GM06990 (cell line): ENCODE data around the gene DGKD.
A peak's percentile ranks its signal among the peaks of the same experiment; 100 is the strongest.

Source experiments
- DNase-seq: peaks from one replicate; pipeline ENCODE4 v3.0.0-alpha.2; 2011; ENCODE audit not compliant: insufficient read length; ENCODE audit errors: extremely low read depth
- H3K27me3 ChIP-seq: replicated peaks from 2 replicates; pipeline ENCODE4 v1.6.0; 2011; ENCODE audit warnings: low read length; ENCODE audit not compliant: control insufficient read depth, insufficient read depth
- H3K36me3 ChIP-seq: 2 replicates; pipeline ENCODE4 v1.5.1; 2011; ENCODE audit warnings: low read length; ENCODE audit not compliant: control insufficient read depth, insufficient read depth
- H3K4me3 ChIP-seq: replicated peaks from 2 replicates; pipeline ENCODE4 v1.5.1; 2011; ENCODE audit warnings: low read depth, mild to moderate bottlenecking, control low read depth, low read length
- TF ChIP-seq, protein P1 (sequence below): IDR thresholded peaks from 2 replicates; pipeline ENCODE4 v1.5.1; 2011; ENCODE audit warnings: low read length, control low read depth, mild to moderate bottlenecking, inconsistent platforms; ENCODE audit not compliant: insufficient read depth, poor library complexity, severe bottlenecking

The DGKD gene

DNA sequence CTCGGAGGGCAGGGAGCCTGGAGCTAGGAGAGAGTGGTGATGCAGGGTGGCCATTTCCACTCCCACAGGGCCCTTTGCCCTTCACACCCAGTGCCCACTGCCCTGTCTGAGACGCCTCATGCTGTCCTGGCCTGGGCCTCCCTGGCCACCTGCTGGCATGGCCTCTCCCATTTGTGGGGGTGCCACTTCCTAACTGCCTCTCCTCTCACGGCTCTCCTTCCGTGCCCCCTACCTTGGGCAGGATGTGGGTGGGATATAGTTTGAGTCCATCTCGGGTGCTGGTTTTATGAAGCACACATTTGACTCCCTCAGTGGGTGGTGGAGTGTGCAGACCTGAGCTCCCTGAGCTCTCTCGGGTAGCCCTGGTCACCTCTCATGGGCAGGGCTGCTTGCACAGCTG lies 46.0 kb downstream of the DGKD start:
- DNase-seq, result no peak
- Histone ChIP-seq H3K27me3 (no peaks in the 10 kb centered on the region), H3K36me3 (peaks cover 7% of the 10 kb centered on the region), H3K4me3 (no peak overlapping the region)
- TF ChIP-seq, protein P1, sequence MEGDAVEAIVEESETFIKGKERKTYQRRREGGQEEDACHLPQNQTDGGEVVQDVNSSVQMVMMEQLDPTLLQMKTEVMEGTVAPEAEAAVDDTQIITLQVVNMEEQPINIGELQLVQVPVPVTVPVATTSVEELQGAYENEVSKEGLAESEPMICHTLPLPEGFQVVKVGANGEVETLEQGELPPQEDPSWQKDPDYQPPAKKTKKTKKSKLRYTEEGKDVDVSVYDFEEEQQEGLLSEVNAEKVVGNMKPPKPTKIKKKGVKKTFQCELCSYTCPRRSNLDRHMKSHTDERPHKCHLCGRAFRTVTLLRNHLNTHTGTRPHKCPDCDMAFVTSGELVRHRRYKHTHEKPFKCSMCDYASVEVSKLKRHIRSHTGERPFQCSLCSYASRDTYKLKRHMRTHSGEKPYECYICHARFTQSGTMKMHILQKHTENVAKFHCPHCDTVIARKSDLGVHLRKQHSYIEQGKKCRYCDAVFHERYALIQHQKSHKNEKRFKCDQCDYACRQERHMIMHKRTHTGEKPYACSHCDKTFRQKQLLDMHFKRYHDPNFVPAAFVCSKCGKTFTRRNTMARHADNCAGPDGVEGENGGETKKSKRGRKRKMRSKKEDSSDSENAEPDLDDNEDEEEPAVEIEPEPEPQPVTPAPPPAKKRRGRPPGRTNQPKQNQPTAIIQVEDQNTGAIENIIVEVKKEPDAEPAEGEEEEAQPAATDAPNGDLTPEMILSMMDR, result no peak

DNA sequence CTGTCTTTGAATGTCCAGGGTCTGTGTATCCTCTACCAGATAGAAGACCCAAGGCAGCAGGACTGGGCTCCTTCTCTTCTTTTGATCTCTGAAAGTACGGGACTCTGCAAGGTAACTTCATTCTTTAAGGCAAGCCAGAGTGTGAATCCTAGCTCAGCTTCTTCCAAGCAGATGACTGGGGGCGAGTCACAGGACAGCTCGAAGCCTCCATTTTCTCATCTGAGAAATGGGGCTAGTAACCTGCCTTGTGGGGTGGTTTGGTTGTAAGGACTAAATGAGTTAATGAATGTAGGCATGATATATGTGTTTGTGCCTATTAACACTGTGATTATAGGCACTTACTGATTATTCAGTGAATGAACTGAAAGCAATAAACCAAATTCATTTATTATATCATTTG lies 46.7 kb downstream of the DGKD start:
- H3K27me3 ChIP-seq, result no peaks in the 10 kb centered on the region
- H3K4me3 ChIP-seq, result no peak overlapping the region
- TF ChIP-seq, protein P1, result no peak
- H3K36me3 ChIP-seq, result peaks cover 9% of the 10 kb centered on the region
- no peak for DNase-seq

DNA sequence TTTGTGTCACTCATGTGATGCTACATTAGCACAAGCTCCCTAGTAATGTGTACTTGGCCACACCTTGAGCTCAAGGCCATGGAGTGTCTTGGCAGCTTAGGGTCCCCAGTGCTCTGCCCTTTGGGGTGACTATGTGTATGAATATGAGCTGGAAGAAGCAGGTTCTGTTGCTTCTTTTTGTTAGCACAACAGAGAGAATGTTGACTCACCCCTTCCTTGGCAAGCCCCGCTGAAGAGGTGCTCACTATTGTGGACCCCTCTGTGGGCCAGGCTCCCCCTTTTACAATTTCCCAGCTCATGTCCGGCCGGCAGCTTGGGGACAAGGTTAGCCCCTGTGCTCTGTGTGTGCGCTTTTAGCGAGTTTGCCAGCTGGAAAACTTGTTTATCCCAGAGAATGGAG lies 48.1 kb downstream of the DGKD start:
- no peak for DNase-seq
- TF ChIP-seq, protein P1, result no peak
- H3K4me3 ChIP-seq, result no peak overlapping the region
- H3K27me3 ChIP-seq, result no peaks in the 10 kb centered on the region
- H3K36me3 ChIP-seq, result peaks cover 10% of the 10 kb centered on the region

DNA sequence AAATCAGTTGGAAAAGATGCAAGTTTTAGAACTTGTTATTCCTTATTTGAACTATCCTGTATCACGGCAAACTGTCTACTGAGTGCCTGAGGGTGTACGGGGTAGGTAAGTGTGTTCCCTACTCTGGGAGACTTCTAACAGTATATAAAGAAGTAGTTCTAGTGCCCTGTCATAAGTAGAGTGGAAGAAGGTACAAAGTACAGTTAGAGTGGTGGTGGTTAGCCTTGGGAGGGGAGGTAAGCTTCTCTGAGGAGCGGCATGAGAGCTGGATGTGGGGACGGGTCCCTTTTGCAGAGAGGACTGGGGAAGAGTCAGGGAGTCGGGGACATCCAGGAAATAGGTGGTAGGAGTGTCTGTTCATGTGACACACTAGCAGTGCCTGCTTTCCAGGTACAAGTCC lies 48.5 kb downstream of the DGKD start:
- Histone ChIP-seq H3K4me3 (no peak overlapping the region), H3K36me3 (peaks cover 10% of the 10 kb centered on the region), H3K27me3 (no peaks in the 10 kb centered on the region)
- TF ChIP-seq, protein P1, result no peak
- DNase-seq, result no peak

DNA sequence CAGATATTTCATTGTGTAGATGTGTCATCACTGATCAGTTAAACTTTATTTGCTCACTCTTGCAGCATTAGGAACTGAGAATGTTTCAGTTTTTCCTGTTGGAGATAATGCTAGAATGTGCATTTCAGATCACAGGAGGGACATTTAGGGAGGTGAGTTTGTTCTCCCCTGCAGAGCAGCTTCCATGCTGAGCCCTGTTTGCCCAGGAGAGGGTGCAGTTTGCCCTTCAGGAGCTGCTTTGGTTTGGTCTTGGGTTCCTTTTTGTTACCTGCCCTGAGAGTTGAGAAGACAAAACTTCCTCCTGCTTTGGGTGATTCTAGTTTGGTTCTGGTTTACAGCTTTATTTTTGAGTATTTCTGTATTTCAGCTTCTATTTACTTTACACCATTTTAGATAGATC lies 49.9 kb downstream of the DGKD start:
- Histone ChIP-seq H3K27me3 (no peaks in the 10 kb centered on the region), H3K36me3 (peaks cover 11% of the 10 kb centered on the region), H3K4me3 (no peak overlapping the region)
- TF ChIP-seq, protein P1, result peak; percentile 86
- no peak for DNase-seq

DNA sequence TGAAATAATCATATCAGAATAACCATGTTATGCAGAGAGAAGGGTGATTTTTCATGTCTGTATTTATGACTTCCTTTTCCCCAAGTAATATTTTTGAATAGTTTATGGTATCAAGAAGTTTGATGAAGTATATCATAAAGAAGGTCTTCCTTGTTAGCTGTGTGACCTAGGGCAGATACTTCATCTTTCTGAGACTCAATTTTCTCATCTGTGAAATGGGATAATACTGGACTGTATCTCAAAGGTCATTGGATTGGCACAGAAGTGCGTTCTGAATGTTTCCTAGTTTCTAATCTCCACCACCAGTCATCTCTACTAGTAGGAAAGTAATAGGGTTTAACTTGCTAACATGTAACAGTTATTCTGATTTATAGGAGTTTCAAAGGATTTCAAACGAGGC lies 52.6 kb downstream of the DGKD start:
- H3K36me3 ChIP-seq, result peaks cover 4% of the 10 kb centered on the region
- TF ChIP-seq, protein P1, result no peak
- H3K4me3 ChIP-seq, result no peak overlapping the region
- no peaks in the 10 kb centered on the region for H3K27me3 ChIP-seq
- DNase-seq, result no peak
